ENCODE results near the gene IL4I1.

IL4I1 gene

DNA sequence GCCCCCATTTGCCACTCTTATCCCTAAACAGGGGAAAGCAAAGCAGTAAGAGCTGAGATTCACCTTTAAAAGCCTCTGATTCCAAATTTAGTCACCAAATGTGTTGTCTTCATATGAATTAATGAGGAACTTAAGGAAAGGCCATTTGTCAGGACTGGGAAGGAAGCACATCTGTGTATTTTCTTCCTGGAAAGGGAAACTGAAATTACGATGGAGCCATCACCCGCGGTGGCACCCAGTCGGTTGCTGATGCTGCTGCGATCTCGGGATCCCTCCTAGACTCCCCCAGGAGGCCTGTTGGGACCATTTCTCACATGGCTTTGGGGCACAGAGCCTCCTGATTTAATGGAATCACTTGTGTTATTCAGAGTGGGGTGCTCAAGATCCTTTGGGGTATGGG lies 7.4 kb upstream of the IL4I1 start:
- DNase-seq (no peak), ATAC-seq (replicated peaks) (no peak)
- Mint-ChIP-seq H3K27ac (peak overlapping the region in 1 of 2 donors; percentile 35), H3K27me3 (no peaks in the 10 kb centered on the region), H3K9me3 (no peaks in the 10 kb centered on the region), H3K4me1 (ENCODE audit: low read depth in 2 of 2) (peaks cover 0 to 4% of the 10 kb centered on the region in 2 donors), H3K36me3 (ENCODE audit: insufficient read depth) (peaks cover 16% of the 10 kb centered on the region), H3K4me3 (no peak overlapping the region)

DNA sequence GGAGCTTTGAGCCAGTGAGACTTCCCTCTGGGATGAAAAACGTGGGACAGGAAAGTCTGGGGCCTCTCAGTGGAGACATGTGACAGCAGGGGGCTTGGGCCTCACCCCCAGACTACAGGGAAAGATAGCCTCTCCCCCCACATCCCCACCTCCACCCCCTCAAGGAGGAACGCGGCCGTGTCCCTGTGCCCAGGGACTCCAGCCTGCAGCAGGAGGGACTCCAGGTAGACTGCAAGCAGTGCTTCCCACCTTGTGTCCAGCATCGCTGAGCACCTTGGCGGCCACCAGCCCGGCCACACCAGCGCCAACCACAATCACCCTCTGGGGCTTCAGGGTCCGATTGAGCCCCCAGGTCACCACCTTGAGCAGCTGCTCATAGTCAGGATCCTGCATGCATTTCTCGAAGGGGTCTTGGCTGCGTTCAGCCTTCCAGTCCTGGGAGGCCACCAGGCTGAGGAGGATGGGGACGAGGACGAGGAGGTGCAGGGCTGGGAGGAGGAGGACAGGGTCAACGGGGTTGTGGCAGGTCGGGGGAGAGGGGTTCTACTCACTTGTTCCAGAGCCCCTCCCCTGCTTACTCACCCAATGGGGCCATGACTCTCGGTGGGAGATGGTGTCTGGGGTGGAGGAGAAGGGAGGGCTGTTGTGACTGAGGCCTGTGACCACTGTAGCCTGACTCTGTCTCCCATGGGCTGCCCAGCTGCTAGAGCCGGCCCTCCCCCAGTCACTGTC lies 955 bp downstream of the IL4I1 start:
- Mint-ChIP-seq H3K9me3 (no peaks in the 10 kb centered on the region), H3K36me3 (ENCODE audit: insufficient read depth) (peaks cover under 1% of the 10 kb centered on the region), H3K4me1 (ENCODE audit: low read depth in 2 of 2) (peaks cover 24 to 53% of the 10 kb centered on the region in 2 donors), H3K4me3 (peak overlapping the region; percentile 74 to 86), H3K27me3 (no peaks in the 10 kb centered on the region), H3K27ac (peak overlapping the region; percentile 98 to 99)
- DNase-seq (no peak), ATAC-seq (replicated peaks) (no peak)

GRCh38 chr19:49894879-49895565 lies 1.7 kb downstream of the IL4I1 start:
- Mint-ChIP-seq H3K36me3 (ENCODE audit: insufficient read depth) (no peaks in the 10 kb centered on the region), H3K27ac (peak overlapping the region; percentile 98 to 99), H3K4me3 (peak overlapping the region in 1 of 2 donors; percentile 86), H3K4me1 (ENCODE audit: low read depth in 2 of 2) (peaks cover 24 to 56% of the 10 kb centered on the region in 2 donors), H3K9me3 (no peaks in the 10 kb centered on the region), H3K27me3 (no peaks in the 10 kb centered on the region)
- peak in 2 of 3 experiments; percentile 53 to 55 for DNase-seq
- ATAC-seq (replicated peaks): peak; percentile 16

DNA sequence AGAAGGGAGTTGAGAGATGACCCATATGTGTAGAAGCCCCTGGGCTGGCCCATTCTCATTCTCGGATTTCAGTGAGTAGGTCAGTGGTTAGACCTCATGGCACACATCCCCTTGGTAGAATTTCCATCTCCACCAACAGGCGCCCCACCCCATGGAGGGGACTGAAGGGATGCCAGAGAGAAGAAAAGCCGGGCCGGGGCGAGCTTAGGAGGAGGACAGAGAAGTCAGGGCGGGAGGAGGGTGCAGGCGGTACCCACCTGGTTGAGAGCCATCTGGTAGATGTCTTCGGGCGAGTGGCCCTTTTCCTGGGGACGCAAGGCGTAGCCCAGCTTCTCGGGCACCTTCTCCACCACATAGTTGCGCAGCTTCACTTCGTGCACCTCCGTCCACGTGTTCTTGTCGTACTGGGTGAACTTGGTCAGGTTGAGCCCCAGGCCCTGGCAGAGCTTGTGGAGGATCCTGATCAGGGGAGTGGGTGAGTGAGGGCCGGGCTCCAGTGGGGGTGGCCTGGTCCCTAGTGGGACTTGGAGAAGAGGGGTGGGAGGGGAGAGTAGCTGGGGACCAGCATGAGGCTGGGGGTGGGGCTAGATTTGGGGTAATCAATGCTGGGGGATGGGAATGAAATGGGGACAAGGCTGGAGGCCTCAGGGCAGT lies 2.5 kb downstream of the IL4I1 start:
- Mint-ChIP-seq H3K9me3 (no peaks in the 10 kb centered on the region), H3K36me3 (ENCODE audit: insufficient read depth) (no peaks in the 10 kb centered on the region), H3K4me3 (peak overlapping the region in 1 of 2 donors; percentile 86), H3K4me1 (ENCODE audit: low read depth in 2 of 2) (peaks cover 24 to 60% of the 10 kb centered on the region in 2 donors), H3K27me3 (no peaks in the 10 kb centered on the region), H3K27ac (peak overlapping the region; percentile 98 to 99)
- ATAC-seq (replicated peaks) (no peak), DNase-seq (no peak)

- no peaks in the 10 kb centered on the region for H3K9me3 Mint-ChIP-seq
- peaks cover 21 to 61% of the 10 kb centered on the region in 2 donors for H3K4me1 Mint-ChIP-seq (ENCODE audit: low read depth in 2 of 2)
- H3K36me3 Mint-ChIP-seq (ENCODE audit: insufficient read depth): no peaks in the 10 kb centered on the region
- H3K27ac Mint-ChIP-seq: peak overlapping the region in 1 of 2 donors; percentile 99
- DNase-seq (no peak), ATAC-seq (replicated peaks) (no peak)
- peak overlapping the region in 1 of 2 donors; percentile 86 for H3K4me3 Mint-ChIP-seq
- H3K27me3 Mint-ChIP-seq: no peaks in the 10 kb centered on the region
Observed at GRCh38 chr19:49892716-49893115, 4.0 kb downstream of the IL4I1 start.

GRCh38 chr19:49891393-49891792 lies 5.3 kb downstream of the IL4I1 start:
- peak overlapping the region; percentile 6 to 86 for H3K4me3 Mint-ChIP-seq
- H3K27me3 Mint-ChIP-seq: no peaks in the 10 kb centered on the region
- no peaks in the 10 kb centered on the region for H3K36me3 Mint-ChIP-seq (ENCODE audit: insufficient read depth)
- peaks cover 8 to 51% of the 10 kb centered on the region in 2 donors for H3K4me1 Mint-ChIP-seq (ENCODE audit: low read depth in 2 of 2)
- H3K9me3 Mint-ChIP-seq: no peaks in the 10 kb centered on the region
- H3K27ac Mint-ChIP-seq: peak overlapping the region in 1 of 2 donors; percentile 99
- DNase-seq (no peak), ATAC-seq (replicated peaks) (peak; percentile 2)

DNA sequence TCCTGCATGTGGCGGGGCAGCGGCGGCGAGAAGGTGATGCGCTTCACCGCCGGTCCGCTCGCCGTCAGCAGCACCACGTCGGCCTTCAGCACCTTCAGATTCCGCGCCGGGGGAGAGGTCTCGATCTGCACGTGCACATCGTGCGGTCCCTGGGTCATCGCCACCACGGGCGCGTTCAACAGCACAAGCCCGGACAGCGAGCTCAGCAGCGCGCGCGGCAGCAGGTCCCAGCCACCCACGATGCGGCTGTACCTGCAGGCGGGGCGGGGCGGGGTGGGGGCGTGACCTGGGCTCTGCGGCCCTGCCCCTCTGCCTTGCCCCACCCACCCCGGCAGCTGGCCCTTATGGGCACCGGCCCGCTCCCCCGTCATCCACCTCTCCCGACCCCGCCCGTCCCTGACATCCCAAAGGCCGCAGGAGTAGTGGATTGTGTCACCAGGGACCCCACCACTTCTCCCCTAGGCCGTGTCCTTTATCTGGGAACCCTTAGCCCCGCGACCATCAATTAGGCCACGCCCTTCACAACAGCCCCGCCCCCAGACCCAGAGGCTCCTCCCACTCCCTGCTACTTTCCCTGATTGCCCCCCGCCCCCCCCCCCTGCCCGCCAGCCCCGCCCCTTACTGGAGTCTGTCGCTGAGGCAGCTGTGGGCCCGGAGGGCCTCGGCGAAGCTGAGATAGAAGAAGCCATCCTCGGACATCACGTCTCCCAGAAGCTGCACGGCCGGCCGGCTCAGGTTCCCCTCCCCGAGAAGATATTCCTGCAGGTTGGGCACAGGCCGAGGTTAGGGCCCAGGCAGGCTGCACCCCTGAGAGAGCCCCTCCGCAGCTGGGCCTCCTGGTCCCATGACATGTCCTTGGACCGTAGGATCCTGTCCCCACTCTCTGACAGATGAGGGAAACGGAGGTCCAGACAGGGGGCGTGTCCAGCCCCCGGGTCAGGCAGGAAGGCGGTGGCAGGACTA lies 6.1 kb downstream of the IL4I1 start:
- no peaks in the 10 kb centered on the region for H3K9me3 Mint-ChIP-seq
- no peaks in the 10 kb centered on the region for H3K27me3 Mint-ChIP-seq
- no peaks in the 10 kb centered on the region for H3K36me3 Mint-ChIP-seq (ENCODE audit: insufficient read depth)
- ATAC-seq (replicated peaks): peak; percentile 56
- peak overlapping the region in 1 of 2 donors; percentile 99 for H3K27ac Mint-ChIP-seq
- peaks cover 4 to 46% of the 10 kb centered on the region in 2 donors for H3K4me1 Mint-ChIP-seq (ENCODE audit: low read depth in 2 of 2)
- peak overlapping the region; percentile 74 to 86 for H3K4me3 Mint-ChIP-seq
- peak; percentile 52 to 70 (median 69) for DNase-seq

- H3K27me3 Mint-ChIP-seq: no peaks in the 10 kb centered on the region
- H3K36me3 Mint-ChIP-seq (ENCODE audit: insufficient read depth): no peaks in the 10 kb centered on the region
- H3K4me3 Mint-ChIP-seq: peak overlapping the region; percentile 74 to 86
- no peaks in the 10 kb centered on the region for H3K9me3 Mint-ChIP-seq
- ATAC-seq (replicated peaks) (peak; percentile 46), DNase-seq (peak; percentile 60 to 73 (median 70))
- H3K4me1 Mint-ChIP-seq (ENCODE audit: low read depth in 2 of 2): peaks cover 4 to 40% of the 10 kb centered on the region in 2 donors
- H3K27ac Mint-ChIP-seq: peak overlapping the region in 1 of 2 donors; percentile 99
Observed at GRCh38 chr19:49889687-49890348, 6.9 kb downstream of the IL4I1 start.

DNA sequence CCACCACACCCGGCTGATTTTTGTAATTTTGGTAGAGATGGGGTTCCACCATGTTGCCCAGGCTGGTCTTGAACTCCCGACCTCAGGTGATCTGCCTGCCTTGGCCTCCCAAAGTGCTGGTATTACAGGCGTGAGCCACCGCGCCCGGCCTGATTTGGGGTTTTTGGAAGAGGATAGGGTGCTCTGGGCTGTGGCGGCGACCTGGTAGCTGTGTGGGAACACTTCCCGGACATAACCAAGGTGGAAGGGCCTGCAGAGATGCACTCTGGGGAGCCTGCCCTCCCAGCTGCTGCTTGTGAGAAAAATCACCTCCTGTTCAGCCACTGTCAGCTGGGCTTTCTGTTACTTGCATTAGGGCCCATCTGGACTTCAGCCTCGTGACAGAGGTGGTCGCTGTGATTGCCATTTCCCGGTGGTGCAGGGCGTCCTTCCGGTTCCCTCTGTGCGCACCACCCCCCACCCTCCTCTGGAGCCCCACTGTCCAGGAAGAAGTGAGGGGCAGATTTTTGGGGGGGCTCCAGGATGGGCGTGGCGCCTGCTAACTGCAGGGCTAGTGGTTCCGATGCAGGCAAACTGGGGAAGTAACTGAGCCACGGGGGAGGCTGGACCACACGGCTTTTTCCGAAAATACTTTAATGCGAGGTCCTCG lies 7.5 kb downstream of the IL4I1 start:
- Mint-ChIP-seq H3K27me3 (no peaks in the 10 kb centered on the region), H3K4me1 (ENCODE audit: low read depth in 2 of 2) (peaks cover 4 to 34% of the 10 kb centered on the region in 2 donors), H3K4me3 (peak overlapping the region; percentile 27 to 86), H3K27ac (peak overlapping the region in 1 of 2 donors; percentile 99), H3K36me3 (ENCODE audit: insufficient read depth) (no peaks in the 10 kb centered on the region), H3K9me3 (no peaks in the 10 kb centered on the region)
- ATAC-seq (replicated peaks): no peak
- no peak for DNase-seq

DNA sequence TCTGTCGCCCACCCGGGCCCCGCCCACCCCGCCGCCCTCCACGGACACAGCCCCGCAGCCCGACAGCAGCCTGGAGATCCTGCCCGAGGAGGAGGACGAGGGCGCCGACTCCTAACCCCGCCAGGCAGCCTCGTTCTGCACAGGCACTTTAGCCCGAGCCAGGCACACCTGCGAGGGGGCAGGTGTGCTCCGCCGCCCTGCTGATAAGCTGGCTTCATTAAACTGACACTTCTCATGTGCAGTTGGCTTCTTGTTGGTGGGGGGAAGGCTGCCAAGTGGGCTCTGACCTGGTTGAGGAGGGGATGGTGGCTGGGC lies 8.2 kb downstream of the IL4I1 start:
- Mint-ChIP-seq H3K36me3 (ENCODE audit: insufficient read depth) (no peaks in the 10 kb centered on the region), H3K4me1 (ENCODE audit: low read depth in 2 of 2) (peaks cover 4 to 30% of the 10 kb centered on the region in 2 donors), H3K27me3 (no peaks in the 10 kb centered on the region), H3K9me3 (no peaks in the 10 kb centered on the region), H3K27ac (peak overlapping the region in 1 of 2 donors; percentile 99), H3K4me3 (peak overlapping the region in 1 of 2 donors; percentile 86)
- DNase-seq (no peak), ATAC-seq (replicated peaks) (no peak)

GRCh38 chr19:49887665-49888509 lies 8.8 kb downstream of the IL4I1 start:
- no peaks in the 10 kb centered on the region for H3K36me3 Mint-ChIP-seq (ENCODE audit: insufficient read depth)
- H3K27me3 Mint-ChIP-seq: no peaks in the 10 kb centered on the region
- H3K4me3 Mint-ChIP-seq: peak overlapping the region in 1 of 2 donors; percentile 86
- DNase-seq (no peak), ATAC-seq (replicated peaks) (no peak)
- H3K27ac Mint-ChIP-seq: peak overlapping the region in 1 of 2 donors; percentile 99
- H3K4me1 Mint-ChIP-seq (ENCODE audit: low read depth in 2 of 2): peaks cover 4 to 27% of the 10 kb centered on the region in 2 donors
- H3K9me3 Mint-ChIP-seq: no peaks in the 10 kb centered on the region

All from effector memory CD8-positive, alpha-beta T cell (primary cell).